HG03354 (cell line): ENCODE measurements around the gene TAS2R30.
"Not testable (repeated sequence)": the region's sequence is repeated elsewhere in the genome, so short reads cannot be mapped to it uniquely, and the experiment has no call there.

Source experiments
- ATAC-seq: cut with Tn5 transposase; IDR thresholded peaks from one replicate; pipeline ENCODE4 v1.9.1; 2021; ENCODE audit warnings: mild to moderate bottlenecking; ENCODE audit not compliant: unreplicated experiment, poor library complexity, severe bottlenecking

Gene TAS2R30

DNA sequence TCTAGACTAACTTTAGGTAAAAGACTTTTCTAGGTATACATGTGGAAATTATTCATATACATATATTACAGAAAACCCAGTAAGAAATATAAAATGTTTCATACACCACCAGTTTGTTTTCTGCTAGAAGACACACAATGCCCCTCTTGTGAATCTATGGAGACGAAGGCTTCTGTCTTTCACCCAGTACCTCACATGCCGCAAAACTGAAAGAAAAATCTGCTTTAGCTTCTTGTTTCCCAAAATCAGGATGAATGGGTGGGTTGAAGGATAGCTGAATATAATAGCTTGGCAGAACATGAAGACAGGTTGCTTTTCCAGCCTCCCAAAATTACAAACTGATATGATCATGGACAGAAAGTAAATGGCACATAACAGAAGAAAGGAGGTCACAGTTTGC is 1.3 kb downstream of the TAS2R30 start:
- no peak for ATAC-seq

DNA sequence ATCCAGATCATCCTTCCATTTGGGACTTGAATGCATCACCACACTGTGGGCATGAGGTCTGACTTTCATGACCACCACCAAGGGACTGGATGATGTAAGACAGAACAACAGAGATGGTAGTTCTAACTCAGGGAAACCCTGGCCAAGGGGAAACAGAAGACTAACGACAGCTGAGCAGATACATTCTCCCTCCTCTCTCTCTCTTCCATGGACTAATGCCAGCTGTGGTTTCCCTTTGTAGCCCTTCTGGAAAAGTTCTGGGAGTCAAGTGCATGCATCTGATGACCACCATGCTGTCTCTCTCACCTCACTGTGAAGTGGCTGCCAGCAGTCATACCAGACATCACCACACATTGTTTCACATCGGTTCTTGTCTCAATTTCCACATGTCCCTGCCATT is 3.4 kb downstream of the TAS2R30 start:
- no peak for ATAC-seq

DNA sequence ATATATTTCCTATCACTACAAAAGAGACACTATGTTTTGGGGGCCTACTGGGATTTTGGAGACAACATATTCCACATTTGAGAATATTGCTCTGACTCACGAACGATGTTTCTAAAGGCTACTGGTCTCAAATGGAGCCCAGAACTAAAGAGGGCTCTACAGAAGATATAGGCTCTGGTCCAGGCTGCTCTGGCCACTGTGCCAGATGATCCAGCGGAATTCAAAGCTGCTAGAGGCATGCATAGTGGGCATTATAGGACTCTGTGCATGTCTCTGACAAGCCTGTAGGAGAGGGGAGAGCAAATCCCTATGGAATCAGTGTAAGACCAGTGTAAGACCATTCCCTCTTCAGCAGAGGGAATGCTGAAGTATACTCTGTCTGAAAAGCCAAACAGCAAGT is 4.1 kb downstream of the TAS2R30 start:
- ATAC-seq: no peak

DNA sequence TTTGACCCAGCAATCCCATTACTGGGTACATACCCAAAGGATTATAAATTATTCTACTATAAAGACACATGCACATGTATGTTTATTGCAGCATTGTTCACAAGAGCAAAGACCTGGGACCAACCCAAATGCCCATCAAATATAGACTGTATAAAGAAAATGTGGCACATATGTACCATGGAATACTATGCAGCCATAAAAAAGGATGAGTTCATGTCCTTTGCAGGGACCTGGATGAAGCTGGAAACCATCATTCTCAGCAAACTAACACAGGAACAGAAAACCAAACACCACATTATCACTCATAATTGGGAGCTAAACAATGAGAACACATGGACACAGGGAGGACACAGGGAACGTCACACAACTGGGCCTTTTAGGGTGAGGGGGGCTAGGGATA is 20.3 kb downstream of the TAS2R30 start:
- ATAC-seq: not testable (repeated sequence)

DNA sequence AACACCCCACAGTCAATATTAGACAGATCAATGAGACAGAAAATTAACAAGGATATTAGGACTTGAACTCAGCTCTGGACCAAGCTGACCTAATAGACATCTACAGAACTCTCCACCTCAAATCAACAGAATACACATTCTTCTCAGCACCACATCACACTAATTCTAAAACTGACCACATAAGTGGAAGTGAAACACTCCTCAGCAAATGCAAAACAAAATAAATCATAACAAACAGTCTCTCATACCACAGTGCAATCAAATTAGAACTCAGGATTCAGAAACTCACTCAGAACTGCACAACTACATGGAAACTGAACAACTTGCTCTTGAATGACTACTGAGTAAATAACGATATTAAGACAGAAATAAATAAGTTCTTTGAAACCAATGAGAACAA is 23.2 kb downstream of the TAS2R30 start:
- not testable (repeated sequence) for ATAC-seq

DNA sequence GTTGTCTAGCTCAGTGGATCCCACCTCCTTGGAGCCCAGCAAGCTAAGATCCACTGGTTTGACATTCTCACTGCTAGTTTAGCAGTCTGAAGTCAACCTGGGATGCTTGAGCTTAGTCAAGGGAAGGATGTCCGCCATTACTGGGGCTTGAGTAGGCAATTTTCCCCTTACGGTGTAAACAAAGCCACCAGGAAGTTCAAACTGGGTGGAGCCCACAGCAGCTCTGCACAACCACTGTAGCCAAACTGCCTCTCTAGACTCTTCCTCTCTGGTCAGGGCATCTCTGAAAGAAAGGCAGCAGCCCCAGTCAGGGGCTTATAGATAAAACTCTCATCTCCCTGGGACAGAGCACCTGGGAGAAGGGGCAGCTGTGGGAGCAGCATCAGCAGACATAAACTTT is 25.6 kb downstream of the TAS2R30 start:
- ATAC-seq: no peak

DNA sequence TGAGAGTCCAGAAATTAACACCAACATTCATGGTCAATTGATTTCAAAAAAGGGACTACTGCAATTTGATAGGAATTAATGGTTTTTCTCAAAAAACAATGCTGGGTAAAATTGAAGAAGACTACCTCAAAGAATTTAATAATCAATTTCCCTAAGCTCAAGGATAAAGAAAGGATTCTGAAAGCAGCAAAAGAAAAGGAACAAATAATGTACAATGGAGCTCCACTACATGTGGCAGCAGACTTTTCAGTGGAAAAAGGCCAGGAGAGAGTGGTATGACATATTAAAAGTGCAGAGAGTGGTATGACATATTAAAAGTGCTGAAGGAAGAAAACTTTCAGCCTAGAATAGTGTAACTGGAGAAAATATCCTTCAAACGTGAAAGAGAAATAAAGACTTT is 26.7 kb downstream of the TAS2R30 start:
- no peak for ATAC-seq

DNA sequence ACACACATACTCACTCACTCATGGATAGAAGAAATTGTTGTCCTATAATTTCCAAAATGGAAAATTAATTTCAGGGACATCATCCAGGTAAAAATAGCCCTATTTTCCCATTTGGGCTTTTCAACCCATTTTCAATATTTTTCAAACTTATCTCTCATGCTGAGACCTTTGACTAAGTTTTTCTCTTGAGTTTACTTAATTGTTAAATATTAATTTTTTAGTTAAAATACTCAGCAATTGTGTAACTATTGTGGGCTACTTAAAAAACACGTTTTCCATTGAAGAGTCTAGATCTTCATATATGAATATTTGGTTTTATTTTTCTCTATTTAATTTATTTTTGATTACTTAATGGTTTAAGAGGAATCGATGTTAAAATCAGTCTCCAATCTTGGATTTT is 28.2 kb downstream of the TAS2R30 start:
- no peak for ATAC-seq

DNA sequence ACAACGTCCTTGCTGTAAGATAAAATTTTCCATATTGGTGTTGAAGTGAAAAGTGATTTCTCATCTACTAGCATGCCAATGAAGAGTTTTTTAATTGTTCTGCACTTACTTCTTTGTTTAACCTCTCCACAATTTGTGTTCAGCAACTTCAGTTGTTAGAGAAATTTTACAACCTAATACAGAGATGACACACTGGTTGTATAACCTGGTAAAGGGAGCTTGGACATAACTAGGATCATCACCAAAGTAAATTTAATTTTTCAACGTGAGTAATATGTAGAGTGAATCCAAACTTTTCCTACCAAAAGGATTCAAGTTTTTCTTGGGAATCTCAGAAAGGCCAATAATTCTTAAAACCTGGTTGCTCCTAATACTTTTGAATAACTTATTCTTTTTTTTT is 28.9 kb downstream of the TAS2R30 start:
- ATAC-seq: no peak

DNA sequence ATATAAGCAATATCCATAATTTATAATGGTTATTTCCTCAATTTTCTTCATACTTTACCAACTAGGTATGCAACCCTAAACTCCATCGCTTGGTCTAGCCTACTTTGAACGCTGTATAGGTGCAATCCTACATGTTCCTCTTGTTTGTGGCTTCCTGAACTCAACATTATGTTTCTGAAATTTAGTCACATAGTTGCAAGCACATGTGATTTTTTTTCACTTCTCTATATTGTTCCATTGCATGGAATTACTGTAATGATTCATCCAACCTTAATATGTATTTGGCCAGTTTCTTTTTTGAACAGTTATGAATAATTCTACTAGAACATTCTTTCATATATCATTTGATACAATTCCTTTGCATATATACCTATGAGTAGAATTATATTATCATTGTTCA is 39.5 kb downstream of the TAS2R30 start:
- peak; percentile 72 for ATAC-seq

DNA sequence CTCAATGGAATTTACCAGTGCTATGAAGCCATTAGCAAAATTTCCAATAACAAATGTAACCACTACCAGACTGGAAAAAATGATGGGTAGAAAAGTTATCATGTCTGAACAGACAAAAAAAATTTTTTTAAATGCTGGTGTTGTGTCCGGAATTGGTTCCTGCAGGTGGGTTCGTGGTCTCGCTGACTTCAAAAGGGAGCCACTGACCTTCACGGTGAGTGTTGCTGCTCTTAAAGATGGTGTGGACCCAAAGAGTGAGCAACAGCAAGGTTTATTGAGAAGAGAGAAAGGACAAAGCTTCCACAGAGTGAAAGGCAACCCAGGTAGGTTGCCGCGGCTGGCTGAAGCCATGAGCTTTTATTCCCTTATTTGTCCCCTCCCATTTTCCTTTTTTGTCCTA is 42.3 kb downstream of the TAS2R30 start, which contains the start of gene TAS2R43:
TAS2R43 (minus strand) TSS at position 186 of the 400 bp plus-strand sequence; CDS start at position 102, 84 bp downstream.
- ATAC-seq: no peak

DNA sequence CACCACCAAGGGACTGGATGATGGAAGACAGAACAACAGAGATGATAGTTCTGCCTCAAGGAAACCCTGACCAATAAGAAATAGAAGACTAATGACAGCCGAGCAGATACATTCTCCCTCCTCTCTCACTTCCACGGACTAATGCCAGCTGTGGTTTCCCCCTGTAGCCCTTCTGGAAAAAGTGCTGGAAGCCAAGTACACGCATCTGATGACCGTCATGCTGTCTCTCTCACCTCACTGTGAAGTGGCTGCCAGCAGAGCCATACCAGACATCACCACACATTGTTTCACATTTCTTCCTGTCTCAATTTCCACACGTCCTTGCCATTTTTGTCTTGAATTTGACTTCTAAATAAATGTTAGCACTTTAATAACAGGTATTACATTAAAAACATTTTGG is 45.2 kb downstream of the TAS2R30 start:
- no peak for ATAC-seq

DNA sequence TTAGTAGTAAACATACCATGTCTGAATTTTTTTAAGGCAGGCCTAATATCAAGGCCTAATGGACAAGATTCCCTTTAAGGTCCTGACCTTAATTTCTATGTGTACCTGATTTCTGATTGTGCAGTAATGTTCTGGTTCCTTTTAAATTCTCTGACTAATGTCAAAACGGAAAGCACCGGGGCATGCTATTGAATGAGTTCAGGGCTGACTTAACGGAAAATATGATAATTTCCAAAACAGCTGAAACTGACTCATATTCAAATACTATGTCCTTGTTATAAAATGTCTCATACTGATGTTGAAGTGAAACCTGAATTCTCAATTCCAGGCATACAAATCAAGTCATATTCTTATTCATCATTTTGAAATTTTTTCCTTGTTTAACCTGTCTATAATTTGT is 49.0 kb downstream of the TAS2R30 start:
- peak; percentile 90 for ATAC-seq
